ENCODE measurements around the gene CAPZA1. TPM values are rescaled to one million over a fixed set of nuclear protein-coding genes. Genes with fewer than 3 reads are reported as not detected.

Gene CAPZA1
- total RNA-seq, 6 experiments from 2014 or later = 34.8 to 85.8 (median 54.7) TPM

DNA sequence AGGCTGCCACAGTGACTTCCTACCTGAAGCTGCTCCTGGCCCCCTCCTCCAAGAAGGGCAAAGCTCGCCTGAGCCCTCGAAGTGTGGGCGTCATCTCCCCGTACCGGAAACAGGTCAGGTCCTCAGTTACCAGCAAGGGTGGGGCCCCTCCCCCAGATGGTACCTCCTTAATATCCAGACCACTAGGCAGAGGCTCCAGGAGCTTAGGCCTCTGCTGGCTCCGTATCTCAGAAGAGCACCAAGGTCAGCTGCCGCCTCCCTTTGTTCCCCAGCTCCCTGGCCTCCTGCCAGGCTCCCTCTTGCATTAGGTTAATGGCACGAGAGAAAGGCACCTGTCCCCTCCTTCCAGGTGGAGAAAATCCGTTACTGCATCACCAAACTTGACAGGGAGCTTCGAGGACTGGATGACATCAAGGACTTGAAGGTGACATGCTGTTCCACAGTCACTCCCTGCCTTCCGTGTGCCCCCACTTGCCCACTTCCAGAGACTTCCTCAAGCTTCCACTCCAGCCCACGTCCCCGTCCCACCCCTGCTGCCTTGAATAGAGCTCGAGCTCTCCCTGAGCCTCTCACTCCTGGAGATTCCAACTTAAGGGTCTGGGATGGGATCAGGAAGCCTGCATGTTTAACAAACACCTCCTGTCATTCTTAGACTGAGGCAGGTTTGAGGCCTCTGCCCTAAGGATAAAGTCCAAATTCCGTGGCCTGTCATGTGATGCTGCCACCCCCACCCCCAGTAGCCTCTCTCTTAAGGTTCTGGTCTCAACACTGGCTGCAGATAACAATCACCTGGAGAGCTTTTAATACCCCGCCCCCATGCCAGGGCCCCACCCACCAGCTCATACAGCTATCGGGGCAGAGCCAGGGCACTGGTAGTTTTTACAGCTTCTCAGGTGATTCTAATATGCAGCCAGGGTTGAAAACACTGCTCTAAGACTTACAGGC lies 79.0 kb downstream of the CAPZA1 start:
- peaks cover 4 to 44% (median 28%) of the 10 kb centered on the region in 4 donors for H3K4me1 ChIP-seq
- no peaks in the 10 kb centered on the region for H3K9me3 ChIP-seq
- intact Hi-C loops (cut with DNase I) = loop anchor here in 1 of 2 donors (10.0 kb wide), 1 partner anchor 314 kb away; no protein-coding TSS in a partner anchor
- H3K27ac ChIP-seq = peak overlapping the region; percentile 81 to 83 (median 83)
- H3K36me3 ChIP-seq = peaks cover 0 to 27% (median 3%) of the 10 kb centered on the region in 4 donors
- DNase-seq (peak; percentile 80 to 88 (median 83)), ATAC-seq (peak; percentile 65 to 83 (median 76))
- WGBS (ENCODE audit: insufficient coverage, low coverage, low lambda C conversion rate, missing lambda C conversion rate) = 47% methylated on average over 9 of the region's 17 CpGs
- peak overlapping the region in 1 of 3 donors; percentile 8 for H3K4me3 ChIP-seq
- TF ChIP-seq POLR2A (IDR thresholded peaks at IDR 0.05) (no peak), CTCF (IDR thresholded peaks at IDR 0.05) (no peak)
- no peaks in the 10 kb centered on the region for H3K27me3 ChIP-seq

- Histone ChIP-seq H3K27ac (peak overlapping the region; percentile 81 to 83 (median 83)), H3K27me3 (no peaks in the 10 kb centered on the region), H3K36me3 (peaks cover 0 to 18% (median under 1%) of the 10 kb centered on the region in 4 donors), H3K4me1 (peaks cover 4 to 52% (median 30%) of the 10 kb centered on the region in 4 donors), H3K9me3 (no peaks in the 10 kb centered on the region), H3K4me3 (no peak overlapping the region)
- TF ChIP-seq POLR2A (IDR thresholded peaks at IDR 0.05) = no peak
- TF ChIP-seq CTCF (IDR thresholded peaks at IDR 0.05) = no peak
- 68% methylated on average over 11 of the region's 13 CpGs for WGBS (ENCODE audit: insufficient coverage, low coverage, low lambda C conversion rate, missing lambda C conversion rate)
- DNase-seq = no peak
- intact Hi-C loops (cut with DNase I) = loop anchor here in 1 of 2 donors (10.0 kb wide), 3 partner anchors 75 to 315 kb away; partner anchors contain the start of gene WNT2B
- no peak for ATAC-seq
Observed at GRCh38 chr1:112699425-112700144, 80.0 kb downstream of the CAPZA1 start.

GRCh38 chr1:112700290-112701226 lies 80.9 kb downstream of the CAPZA1 start:
- intact Hi-C loops (cut with DNase I) = loop anchor here in 1 of 2 donors (10.0 kb wide), 2 partner anchors 76 to 196 kb away; partner anchors contain the start of gene WNT2B
- Histone ChIP-seq H3K27ac (peak overlapping the region; percentile 81 to 83 (median 83)), H3K9me3 (no peaks in the 10 kb centered on the region), H3K4me3 (no peak overlapping the region), H3K27me3 (no peaks in the 10 kb centered on the region), H3K4me1 (peaks cover 4 to 59% (median 34%) of the 10 kb centered on the region in 4 donors), H3K36me3 (peaks cover 0 to 16% (median 0%) of the 10 kb centered on the region in 4 donors)
- ATAC-seq (peak; percentile 57 to 71 (median 63)), DNase-seq (peak; percentile 91 to 98 (median 95))
- WGBS (ENCODE audit: insufficient coverage, low coverage, low lambda C conversion rate, missing lambda C conversion rate) = 0% methylated on average over 1 of the region's 7 CpGs
- TF ChIP-seq POLR2A (IDR thresholded peaks at IDR 0.05) = peak; percentile 9
- TF ChIP-seq CTCF (IDR thresholded peaks at IDR 0.05) = peak in 1 of 4 donors; percentile 6
